GM23248 (cell line): Measurements from ENCODE around the gene DUS2.

ENCODE experiments used
- EZH2 ChIP-seq: fragments of 200-600 bp; sonication (generic); IDR thresholded peaks from 2 replicates; pipeline ENCODE4 v1.6.1; 2018; ENCODE audit warnings: antibody characterized with exemption, mild to moderate bottlenecking; ENCODE audit not compliant: insufficient read depth, poor library complexity, severe bottlenecking
- EZH2phosphoT487 ChIP-seq: fragments of 200-600 bp; sonication (generic); IDR thresholded peaks from 2 replicates; pipeline ENCODE4 v1.6.1; 2018; ENCODE audit warnings: antibody characterized with exemption, moderate library complexity, mild to moderate bottlenecking, low read depth; ENCODE audit not compliant: insufficient read depth

- TF ChIP-seq EZH2phosphoT487 (no peak), EZH2 (no peak)
Measured at GRCh38 chr16:68079376-68079625, 56.2 kb downstream of the DUS2 start.
